Endothelial cell of umbilical vein (primary cell): Measurements from ENCODE around the gene CUBN.

Experiments
- POLR2A ChIP-seq: IDR thresholded peaks from 2 replicates; pipeline ENCODE4 v1.6.1; 2012; ENCODE audit warnings: low read depth, mild to moderate bottlenecking, control low read depth, low read length
- TF ChIP-seq, protein P1 (sequence below), 2 donors: IDR thresholded peaks; 1 replicate in 1 of 2; 2 replicates in 1 of 2; pipeline ENCODE4 v1.5.1; 2011; ENCODE audit warnings: low read length in 2 of 2, mild to moderate bottlenecking in 2 of 2, moderate library complexity in 2 of 2, control low read depth in 1 of 2, inconsistent platforms in 1 of 2, low read depth in 1 of 2; ENCODE audit not compliant: insufficient read depth in 1 of 2; ENCODE audit errors: extremely low read depth in 1 of 2

DNA sequence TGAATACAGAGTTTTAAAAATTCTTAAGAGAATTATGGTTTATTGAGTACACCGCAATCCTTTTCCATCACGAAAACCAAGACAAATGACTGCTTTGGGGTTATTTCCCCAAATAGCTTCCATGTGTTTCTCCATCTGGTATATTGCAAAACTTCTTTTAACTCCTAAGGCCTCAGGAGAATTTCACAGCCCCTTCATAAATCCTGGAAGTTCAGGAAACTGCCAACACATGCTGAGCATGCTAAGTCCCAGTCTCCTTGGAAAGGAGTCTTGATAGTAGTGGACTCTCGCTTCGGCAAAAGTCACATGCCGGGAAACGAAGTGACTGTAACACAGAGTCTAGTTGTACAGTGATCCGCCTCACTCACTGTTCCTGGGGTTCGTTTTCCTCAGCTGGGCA is 224.3 kb downstream of the CUBN start:
- TF ChIP-seq, protein P1, sequence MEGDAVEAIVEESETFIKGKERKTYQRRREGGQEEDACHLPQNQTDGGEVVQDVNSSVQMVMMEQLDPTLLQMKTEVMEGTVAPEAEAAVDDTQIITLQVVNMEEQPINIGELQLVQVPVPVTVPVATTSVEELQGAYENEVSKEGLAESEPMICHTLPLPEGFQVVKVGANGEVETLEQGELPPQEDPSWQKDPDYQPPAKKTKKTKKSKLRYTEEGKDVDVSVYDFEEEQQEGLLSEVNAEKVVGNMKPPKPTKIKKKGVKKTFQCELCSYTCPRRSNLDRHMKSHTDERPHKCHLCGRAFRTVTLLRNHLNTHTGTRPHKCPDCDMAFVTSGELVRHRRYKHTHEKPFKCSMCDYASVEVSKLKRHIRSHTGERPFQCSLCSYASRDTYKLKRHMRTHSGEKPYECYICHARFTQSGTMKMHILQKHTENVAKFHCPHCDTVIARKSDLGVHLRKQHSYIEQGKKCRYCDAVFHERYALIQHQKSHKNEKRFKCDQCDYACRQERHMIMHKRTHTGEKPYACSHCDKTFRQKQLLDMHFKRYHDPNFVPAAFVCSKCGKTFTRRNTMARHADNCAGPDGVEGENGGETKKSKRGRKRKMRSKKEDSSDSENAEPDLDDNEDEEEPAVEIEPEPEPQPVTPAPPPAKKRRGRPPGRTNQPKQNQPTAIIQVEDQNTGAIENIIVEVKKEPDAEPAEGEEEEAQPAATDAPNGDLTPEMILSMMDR (IDR thresholded peaks at IDR 0.05; ENCODE audit: extremely low read depth in 1 of 2, insufficient read depth in 1 of 2, low read depth in 1 of 2, low read length in 2 of 2): no peak
- no peak for TF ChIP-seq POLR2A
